GM19035 (cell line): ENCODE results near the gene COBL.

Experiments used
- ATAC-seq: cut with Tn5 transposase; IDR thresholded peaks from one replicate; pipeline ENCODE4 v1.9.1; 2021; ENCODE audit not compliant: unreplicated experiment

COBL gene

GRCh38 chr7:51126813-51127617 lies 189.6 kb downstream of the COBL start:
- ATAC-seq = no peak

- ATAC-seq = no peak
Measured at GRCh38 chr7:51126324-51126723, 190.3 kb downstream of the COBL start.

- ATAC-seq = no peak
Measured at GRCh38 chr7:51124321-51124720, 192.3 kb downstream of the COBL start.

GRCh38 chr7:51123322-51124019 lies 193.1 kb downstream of the COBL start:
- no peak for ATAC-seq

- ATAC-seq = no peak
Measured at GRCh38 chr7:51121931-51122425, 194.6 kb downstream of the COBL start.

- no peak for ATAC-seq
Measured at GRCh38 chr7:51121036-51121790, 195.4 kb downstream of the COBL start.

- ATAC-seq = no peak
Measured at GRCh38 chr7:51118628-51119027, 198.0 kb downstream of the COBL start.

GRCh38 chr7:51114501-51114900 lies 202.1 kb downstream of the COBL start:
- ATAC-seq = no peak

- ATAC-seq = no peak
Measured at GRCh38 chr7:51113962-51114361, 202.6 kb downstream of the COBL start.

- ATAC-seq = no peak
Measured at GRCh38 chr7:51113560-51113959, 203.0 kb downstream of the COBL start.

GRCh38 chr7:51111241-51111940 lies 205.2 kb downstream of the COBL start:
- ATAC-seq = no peak

GRCh38 chr7:51108134-51108533 lies 208.5 kb downstream of the COBL start:
- no peak for ATAC-seq

- ATAC-seq = no peak
Measured at GRCh38 chr7:51104278-51104677, 212.3 kb downstream of the COBL start.

GRCh38 chr7:51103718-51104117 lies 212.9 kb downstream of the COBL start:
- ATAC-seq = no peak

GRCh38 chr7:51102828-51103227 lies 213.8 kb downstream of the COBL start:
- ATAC-seq = no peak

GRCh38 chr7:51101111-51101757 lies 215.4 kb downstream of the COBL start:
- ATAC-seq = no peak

GRCh38 chr7:51090411-51090810 lies 226.2 kb downstream of the COBL start:
- ATAC-seq = no peak

- no peak for ATAC-seq
Measured at GRCh38 chr7:51085034-51085692, 231.4 kb downstream of the COBL start.

- no peak for ATAC-seq
Measured at GRCh38 chr7:51084121-51084520, 232.5 kb downstream of the COBL start.
